GM19438 (cell line): Measurements from ENCODE around the gene SNRPB.
"Not testable (repeated sequence)": the region's sequence is repeated elsewhere in the genome, so short reads cannot be mapped to it uniquely, and the experiment has no call there.

Experiments used
- ATAC-seq: cut with Tn5 transposase; IDR thresholded peaks from one replicate; pipeline ENCODE4 v1.9.1; 2021; ENCODE audit warnings: low read depth; ENCODE audit not compliant: unreplicated experiment

SNRPB gene

GRCh38 chr20:2470423-2471193 is at the start of gene SNRPB:
Gene SNRPB, minus strand, starts transcription at chr20:2470789. Its CDS starts 99 bp downstream, at chr20:2470690.
- peak; percentile 95 for ATAC-seq

DNA sequence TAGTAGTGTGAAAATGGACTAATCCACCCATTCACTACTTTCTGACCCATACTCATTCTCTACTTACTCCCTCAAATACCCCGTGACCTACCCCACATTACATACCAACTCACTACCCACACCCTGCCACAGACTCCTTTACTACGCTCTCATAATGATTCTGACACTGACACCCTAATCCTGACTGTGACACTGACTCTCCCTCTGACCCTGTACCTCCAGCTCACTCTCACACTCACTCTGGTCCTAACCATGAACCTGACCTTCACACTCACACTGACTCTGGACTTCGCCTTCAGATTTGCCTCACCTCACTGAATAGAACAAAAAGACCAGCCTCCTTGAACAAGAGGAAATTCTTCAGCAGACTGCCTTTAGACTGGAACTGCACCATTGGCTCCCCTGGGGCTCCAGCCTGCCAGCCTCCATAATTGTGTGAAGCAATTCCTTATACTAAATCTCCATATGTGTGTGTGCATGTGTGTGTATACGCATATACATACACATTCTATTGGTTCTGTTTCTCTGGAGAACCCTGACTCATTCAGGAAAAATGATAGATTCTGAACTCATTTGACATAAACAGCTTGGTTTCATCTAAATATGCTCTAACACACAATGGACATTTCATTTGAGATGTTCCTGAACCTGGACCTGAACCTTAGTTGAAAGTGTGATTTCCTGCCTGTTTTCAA is 48.7 kb upstream of the SNRPB start:
- ATAC-seq = no peak

- no peak for ATAC-seq
Observed at GRCh38 chr20:2518558-2518957, 48.0 kb upstream of the SNRPB start.

DNA sequence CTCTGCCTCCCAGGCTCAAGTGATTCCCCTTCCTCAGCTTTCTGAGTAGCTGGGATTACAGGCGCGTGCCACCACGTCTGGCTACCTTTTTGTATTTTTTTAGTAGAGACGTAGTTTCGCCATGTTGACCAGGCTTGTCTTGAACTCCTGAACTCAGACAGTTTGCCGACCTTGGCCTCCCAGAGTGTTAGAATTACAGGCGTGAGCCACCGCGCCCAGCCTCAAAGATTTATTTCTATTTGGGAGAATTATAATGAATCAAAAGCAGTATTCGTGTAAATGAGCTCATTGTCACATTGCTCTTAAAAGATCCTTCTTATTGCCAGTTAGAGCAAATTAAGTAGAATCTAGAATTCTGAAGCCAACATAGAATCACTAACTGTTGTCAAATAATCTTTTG is 47.5 kb upstream of the SNRPB start:
- no peak for ATAC-seq

- ATAC-seq = no peak
Observed at GRCh38 chr20:2516399-2516798, 45.8 kb upstream of the SNRPB start.

- no peak for ATAC-seq
Observed at GRCh38 chr20:2515203-2515602, 44.6 kb upstream of the SNRPB start.

DNA sequence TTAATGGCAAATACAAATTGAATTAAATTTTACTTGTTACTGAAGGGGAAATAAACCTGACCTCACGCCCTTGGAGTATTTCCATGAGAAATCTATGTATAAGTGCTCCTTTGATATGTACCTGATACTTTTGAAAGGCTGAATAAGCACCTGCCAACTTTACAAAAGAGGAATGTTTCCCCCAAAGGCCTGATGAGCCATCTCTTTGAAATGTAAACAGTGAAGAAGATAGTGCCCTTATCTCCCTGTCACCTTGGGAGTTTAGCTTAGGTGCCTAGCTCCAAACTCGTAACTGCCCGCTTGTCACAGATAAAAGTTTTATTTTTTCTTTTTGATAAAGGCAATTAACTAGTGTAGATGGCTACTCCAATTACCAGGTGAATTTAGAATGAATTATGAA is 39.2 kb upstream of the SNRPB start:
- no peak for ATAC-seq

DNA sequence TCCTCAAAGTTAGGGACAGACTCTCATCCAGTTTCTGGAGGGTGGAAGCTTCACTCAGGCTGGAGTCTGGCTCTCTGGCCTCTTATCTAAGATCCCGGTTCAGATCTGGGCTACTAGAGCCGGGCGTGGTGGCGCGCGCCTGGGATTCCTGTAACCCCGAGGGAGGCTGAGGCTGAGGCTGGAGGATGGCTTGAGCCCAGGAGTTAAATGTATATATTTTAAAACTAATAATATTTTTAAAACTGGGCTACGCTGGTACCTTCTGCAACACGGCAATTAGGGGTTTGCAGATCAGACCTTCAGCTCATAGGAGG is 38.8 kb upstream of the SNRPB start:
- ATAC-seq = no peak

GRCh38 chr20:2508631-2509467 is 38.3 kb upstream of the SNRPB start, which contains the start of gene ZNF343:
Gene ZNF343, minus strand, starts transcription at chr20:2508915. Its CDS starts 15,020 bp downstream, at chr20:2493895.
- ATAC-seq = peak; percentile 93

GRCh38 chr20:2507875-2508630 is 37.5 kb upstream of the SNRPB start:
- ATAC-seq = peak; percentile 22

- no peak for ATAC-seq
Observed at GRCh38 chr20:2507464-2507863, 36.9 kb upstream of the SNRPB start.

DNA sequence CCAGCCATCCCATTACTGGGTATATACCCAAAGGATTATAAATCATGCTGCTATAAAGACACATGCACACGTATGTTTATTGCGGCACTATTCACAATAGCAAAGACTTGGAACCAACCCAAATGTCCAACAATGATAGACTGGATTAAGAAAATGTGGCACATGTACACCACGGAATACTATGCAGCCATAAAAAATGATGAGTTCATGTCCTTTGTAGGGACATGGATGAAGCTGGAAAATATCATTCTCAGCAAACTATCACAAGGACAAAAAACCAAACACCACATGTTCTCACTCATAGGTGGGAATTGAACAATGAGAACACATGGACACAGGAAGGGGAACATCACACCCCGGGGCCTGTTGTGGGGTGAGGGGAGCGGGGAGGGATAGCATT is 35.8 kb upstream of the SNRPB start:
- ATAC-seq = not testable (repeated sequence)

DNA sequence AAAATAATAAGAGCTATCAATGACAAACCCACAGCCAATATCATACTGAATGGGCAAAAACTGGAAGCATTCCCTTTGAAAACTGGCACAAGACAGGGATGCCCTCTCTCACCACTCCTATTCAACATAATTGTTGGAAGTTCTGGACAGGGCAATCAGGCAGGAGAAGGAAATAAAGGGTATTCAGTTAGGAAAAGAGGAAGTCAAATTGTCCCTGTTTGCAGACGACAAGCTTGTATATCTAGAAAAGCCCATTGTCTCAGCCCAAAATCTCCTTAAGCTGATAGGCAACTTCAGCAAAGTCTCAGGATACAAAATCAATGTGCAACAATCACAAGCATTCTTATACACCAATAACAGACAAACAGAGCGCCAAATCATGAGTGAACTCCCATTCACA is 34.2 kb upstream of the SNRPB start:
- ATAC-seq = not testable (repeated sequence)

- not testable (repeated sequence) for ATAC-seq
Observed at GRCh38 chr20:2502808-2503384, 32.3 kb upstream of the SNRPB start.

DNA sequence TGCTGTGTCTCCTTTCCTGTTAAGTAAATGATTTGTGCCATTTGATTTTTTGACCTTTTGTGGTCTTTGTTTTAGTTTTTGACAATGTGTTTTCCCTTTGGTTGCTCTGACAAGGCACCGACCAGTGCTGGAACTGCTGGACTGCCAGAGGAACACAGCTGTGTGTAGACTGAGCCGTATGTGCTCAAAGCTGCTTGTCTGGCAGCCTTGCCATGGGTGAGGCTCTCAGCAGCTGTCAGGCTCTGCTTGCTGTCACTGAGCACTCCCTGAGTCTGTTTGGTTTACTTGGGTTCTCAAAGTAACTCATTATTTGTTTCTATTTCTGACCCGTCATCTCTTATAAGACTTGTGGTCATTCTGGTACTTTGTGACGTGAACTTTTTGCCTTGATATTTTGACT is 15.1 kb upstream of the SNRPB start:
- ATAC-seq = no peak

GRCh38 chr20:2485080-2485479 is 14.5 kb upstream of the SNRPB start:
- no peak for ATAC-seq

DNA sequence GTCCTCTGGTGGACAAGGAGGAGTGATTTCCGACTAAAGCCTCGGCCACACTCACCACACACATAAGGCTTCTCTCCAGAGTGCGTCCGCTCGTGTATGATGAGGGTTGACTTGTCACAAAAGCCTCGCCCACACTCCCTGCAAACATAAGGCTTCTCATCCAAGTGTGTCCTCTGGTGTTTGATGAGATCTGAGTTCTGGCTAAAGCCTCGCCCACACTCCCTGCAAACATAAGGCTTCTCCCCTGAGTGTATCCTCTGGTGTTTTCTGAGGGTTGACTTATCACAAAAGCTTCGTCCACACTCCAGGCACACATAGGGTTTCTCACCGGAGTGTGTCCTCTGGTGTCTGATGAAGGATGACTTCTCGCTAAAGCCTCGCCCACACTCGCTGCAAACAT is 12.9 kb upstream of the SNRPB start:
- no peak for ATAC-seq

- no peak for ATAC-seq
Observed at GRCh38 chr20:2480381-2480780, 9.8 kb upstream of the SNRPB start.

DNA sequence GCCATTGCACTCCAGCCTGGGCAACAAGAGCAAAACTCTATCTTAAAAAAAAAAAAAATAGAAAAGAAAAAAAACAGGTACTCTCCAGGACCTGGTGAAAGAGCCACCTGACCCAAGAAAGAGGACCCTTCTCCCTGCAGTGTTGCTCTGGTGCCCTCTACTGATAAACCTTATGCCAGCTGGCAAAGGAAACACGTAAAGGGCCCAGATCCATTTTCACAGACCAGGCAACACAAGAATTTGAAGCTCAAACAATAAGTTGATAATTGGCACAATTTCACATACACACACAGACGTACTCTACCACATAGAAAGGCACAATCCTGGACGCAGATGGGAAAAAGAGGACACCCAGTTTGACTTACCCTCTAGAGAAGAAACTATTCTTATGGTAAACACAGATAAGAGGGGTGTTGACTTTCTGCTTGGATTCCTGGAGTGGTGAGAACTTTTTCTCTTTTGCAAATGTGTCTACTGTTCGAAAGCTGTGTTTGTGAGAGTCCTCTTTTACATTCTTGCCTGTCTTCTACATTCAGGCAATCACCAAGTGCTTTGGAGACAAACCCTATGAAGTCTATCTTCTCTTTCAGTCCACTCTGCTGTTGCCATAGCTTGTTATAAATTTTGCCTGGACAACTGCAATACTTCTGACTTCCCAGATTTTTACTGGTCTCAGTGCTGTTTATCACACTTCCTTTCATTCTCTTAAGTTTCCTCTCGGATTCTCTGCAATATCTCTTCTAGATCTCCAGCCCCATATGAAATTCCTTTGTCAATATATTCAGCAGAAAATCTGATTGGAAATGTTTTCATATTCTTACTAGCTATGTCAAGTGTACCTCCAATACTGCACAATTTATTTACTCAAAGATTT is 6.4 kb upstream of the SNRPB start:
- no peak for ATAC-seq
